H1 (cell line): ENCODE data around the gene DCTN3. TPM values are rescaled to one million over a fixed set of nuclear protein-coding genes. Genes with fewer than 3 reads are reported as not detected.

Source experiments
- POLR2A ChIP-seq, 2 experiments: IDR thresholded peaks; 1 replicate in 1 of 2; 2 replicates in 1 of 2; pipeline ENCODE4 v1.6.1; 2011; ENCODE audit warnings: low read depth in 2 of 2, low read length in 2 of 2, mild to moderate bottlenecking in 2 of 2; ENCODE audit errors: control extremely low read depth in 1 of 2
- polyA plus RNA-seq, 7 experiments: library from polyadenylated mRNA; depleted of rRNA in 3 of 7; stranded (reverse) in 5 of 7; unstranded in 2 of 7; fragments of >200 nt in 5 of 7; fragments of 200-250 nt in 2 of 7; gene quantifications; 1 replicate in 5 of 7; 2 replicates in 1 of 7; 4 replicates in 1 of 7; pipeline versions ENCODE4 v1.2.1 to v1.2.3, GENCODE V29; 2011 to 2013; ENCODE audit warnings: missing spikeins in 2 of 7, mixed read lengths in 2 of 7
- total RNA-seq: library from RNA; stranded (reverse); fragmentation: NEBNext Ultra II Directional; extraction: Animal tissue kit (Norgen Biotek cat#: 25700); gene quantifications from 2 replicates; pipeline ENCODE4 v1.2.1, GENCODE V29; 2021
- TF ChIP-seq, protein P1 (sequence below): fragments of 300-600 bp; sonication (generic); IDR thresholded peaks from 2 replicates; pipeline ENCODE4 v1.7.1; 2012; ENCODE audit warnings: low read length, moderate library complexity, mild to moderate bottlenecking, inconsistent platforms; ENCODE audit not compliant: insufficient replicate concordance

DCTN3 gene
- total and polyA plus RNA-seq, 2 of the 8 experiments (the other 6 are each of a cell fraction or from before 2014, with no cell fraction given) = 25.6 to 39.2 TPM

GRCh38 chr9:34642679-34643078, 22.4 kb upstream of the DCTN3 start (continued):
- TF ChIP-seq, protein P1, sequence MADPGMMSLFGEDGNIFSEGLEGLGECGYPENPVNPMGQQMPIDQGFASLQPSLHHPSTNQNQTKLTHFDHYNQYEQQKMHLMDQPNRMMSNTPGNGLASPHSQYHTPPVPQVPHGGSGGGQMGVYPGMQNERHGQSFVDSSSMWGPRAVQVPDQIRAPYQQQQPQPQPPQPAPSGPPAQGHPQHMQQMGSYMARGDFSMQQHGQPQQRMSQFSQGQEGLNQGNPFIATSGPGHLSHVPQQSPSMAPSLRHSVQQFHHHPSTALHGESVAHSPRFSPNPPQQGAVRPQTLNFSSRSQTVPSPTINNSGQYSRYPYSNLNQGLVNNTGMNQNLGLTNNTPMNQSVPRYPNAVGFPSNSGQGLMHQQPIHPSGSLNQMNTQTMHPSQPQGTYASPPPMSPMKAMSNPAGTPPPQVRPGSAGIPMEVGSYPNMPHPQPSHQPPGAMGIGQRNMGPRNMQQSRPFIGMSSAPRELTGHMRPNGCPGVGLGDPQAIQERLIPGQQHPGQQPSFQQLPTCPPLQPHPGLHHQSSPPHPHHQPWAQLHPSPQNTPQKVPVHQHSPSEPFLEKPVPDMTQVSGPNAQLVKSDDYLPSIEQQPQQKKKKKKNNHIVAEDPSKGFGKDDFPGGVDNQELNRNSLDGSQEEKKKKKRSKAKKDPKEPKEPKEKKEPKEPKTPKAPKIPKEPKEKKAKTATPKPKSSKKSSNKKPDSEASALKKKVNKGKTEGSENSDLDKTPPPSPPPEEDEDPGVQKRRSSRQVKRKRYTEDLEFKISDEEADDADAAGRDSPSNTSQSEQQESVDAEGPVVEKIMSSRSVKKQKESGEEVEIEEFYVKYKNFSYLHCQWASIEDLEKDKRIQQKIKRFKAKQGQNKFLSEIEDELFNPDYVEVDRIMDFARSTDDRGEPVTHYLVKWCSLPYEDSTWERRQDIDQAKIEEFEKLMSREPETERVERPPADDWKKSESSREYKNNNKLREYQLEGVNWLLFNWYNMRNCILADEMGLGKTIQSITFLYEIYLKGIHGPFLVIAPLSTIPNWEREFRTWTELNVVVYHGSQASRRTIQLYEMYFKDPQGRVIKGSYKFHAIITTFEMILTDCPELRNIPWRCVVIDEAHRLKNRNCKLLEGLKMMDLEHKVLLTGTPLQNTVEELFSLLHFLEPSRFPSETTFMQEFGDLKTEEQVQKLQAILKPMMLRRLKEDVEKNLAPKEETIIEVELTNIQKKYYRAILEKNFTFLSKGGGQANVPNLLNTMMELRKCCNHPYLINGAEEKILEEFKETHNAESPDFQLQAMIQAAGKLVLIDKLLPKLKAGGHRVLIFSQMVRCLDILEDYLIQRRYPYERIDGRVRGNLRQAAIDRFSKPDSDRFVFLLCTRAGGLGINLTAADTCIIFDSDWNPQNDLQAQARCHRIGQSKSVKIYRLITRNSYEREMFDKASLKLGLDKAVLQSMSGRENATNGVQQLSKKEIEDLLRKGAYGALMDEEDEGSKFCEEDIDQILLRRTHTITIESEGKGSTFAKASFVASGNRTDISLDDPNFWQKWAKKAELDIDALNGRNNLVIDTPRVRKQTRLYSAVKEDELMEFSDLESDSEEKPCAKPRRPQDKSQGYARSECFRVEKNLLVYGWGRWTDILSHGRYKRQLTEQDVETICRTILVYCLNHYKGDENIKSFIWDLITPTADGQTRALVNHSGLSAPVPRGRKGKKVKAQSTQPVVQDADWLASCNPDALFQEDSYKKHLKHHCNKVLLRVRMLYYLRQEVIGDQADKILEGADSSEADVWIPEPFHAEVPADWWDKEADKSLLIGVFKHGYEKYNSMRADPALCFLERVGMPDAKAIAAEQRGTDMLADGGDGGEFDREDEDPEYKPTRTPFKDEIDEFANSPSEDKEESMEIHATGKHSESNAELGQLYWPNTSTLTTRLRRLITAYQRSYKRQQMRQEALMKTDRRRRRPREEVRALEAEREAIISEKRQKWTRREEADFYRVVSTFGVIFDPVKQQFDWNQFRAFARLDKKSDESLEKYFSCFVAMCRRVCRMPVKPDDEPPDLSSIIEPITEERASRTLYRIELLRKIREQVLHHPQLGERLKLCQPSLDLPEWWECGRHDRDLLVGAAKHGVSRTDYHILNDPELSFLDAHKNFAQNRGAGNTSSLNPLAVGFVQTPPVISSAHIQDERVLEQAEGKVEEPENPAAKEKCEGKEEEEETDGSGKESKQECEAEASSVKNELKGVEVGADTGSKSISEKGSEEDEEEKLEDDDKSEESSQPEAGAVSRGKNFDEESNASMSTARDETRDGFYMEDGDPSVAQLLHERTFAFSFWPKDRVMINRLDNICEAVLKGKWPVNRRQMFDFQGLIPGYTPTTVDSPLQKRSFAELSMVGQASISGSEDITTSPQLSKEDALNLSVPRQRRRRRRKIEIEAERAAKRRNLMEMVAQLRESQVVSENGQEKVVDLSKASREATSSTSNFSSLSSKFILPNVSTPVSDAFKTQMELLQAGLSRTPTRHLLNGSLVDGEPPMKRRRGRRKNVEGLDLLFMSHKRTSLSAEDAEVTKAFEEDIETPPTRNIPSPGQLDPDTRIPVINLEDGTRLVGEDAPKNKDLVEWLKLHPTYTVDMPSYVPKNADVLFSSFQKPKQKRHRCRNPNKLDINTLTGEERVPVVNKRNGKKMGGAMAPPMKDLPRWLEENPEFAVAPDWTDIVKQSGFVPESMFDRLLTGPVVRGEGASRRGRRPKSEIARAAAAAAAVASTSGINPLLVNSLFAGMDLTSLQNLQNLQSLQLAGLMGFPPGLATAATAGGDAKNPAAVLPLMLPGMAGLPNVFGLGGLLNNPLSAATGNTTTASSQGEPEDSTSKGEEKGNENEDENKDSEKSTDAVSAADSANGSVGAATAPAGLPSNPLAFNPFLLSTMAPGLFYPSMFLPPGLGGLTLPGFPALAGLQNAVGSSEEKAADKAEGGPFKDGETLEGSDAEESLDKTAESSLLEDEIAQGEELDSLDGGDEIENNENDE = no peak
- no peak for TF ChIP-seq POLR2A (IDR thresholded peaks at IDR 0.05; ENCODE audit: control extremely low read depth in 1 of 2, low read depth in 2 of 2, low read length in 2 of 2)
